T47D (cell line): Measurements from ENCODE around the gene IRX4.

Experiments
- DNase-seq, 2 experiments: peaks; one replicate each; pipeline versions ENCODE4 v3.0.0 to v3.0.0-alpha.2; 2011 to 2012; ENCODE audit warnings: low read depth in 1 of 2, low spot score in 1 of 2
- JUND ChIP-seq: IDR thresholded peaks from 2 replicates; pipeline ENCODE4 v1.6.1; 2012; ENCODE audit warnings: low read depth
- in situ Hi-C: cut with HindIII; loops from 2 replicates; pipeline ENCODE4 v1.10.0; 2016; ENCODE audit warnings: low sequenced_read_pairs, low pct_unique_long_range_greater_than_20kb

The IRX4 gene

GRCh38 chr5:1831677-1832313 is 50.9 kb downstream of the IRX4 start:
- peak; percentile 39 to 69 for DNase-seq
- in situ Hi-C loops: no loop called here
- TF ChIP-seq JUND: no peak

- DNase-seq: no peak
- TF ChIP-seq JUND: no peak
- in situ Hi-C loops: no loop called here
These were observed 51.5 kb downstream of the IRX4 start for GRCh38 chr5:1831257-1831656.

- no peak for TF ChIP-seq JUND
- in situ Hi-C loops: no loop called here
- no peak for DNase-seq
These were observed 52.0 kb downstream of the IRX4 start for GRCh38 chr5:1830571-1831228.

- DNase-seq: no peak
- TF ChIP-seq JUND: no peak
- in situ Hi-C loops: no loop called here
These were observed 54.8 kb downstream of the IRX4 start for GRCh38 chr5:1827886-1828397.
